HCT116 (cell line): ENCODE results near the gene ST3GAL5. TPM values are rescaled to one million over a fixed set of nuclear protein-coding genes. Genes with fewer than 3 reads are reported as not detected.

Experiments used
- ATAC-seq: fragments of 200-7000 bp; cut with Tn5 transposase; 2 replicates; pipeline ENCODE4 v1.9.1; 2020; ENCODE audit warnings: mild to moderate bottlenecking, moderate library complexity
- BruUV-seq: library from RNA; stranded (reverse); fragments of 400-500 nt; replicated peaks from 2 replicates; lab custom pipeline; 2021; lab: Mats Ljungman, UMichigan
- CTCF ChIA-PET: fragments of 300-600 bp; sonication (Branson Sonifier 250); formaldehyde crosslinking; loops from one replicate; lab custom pipeline; 2021; ENCODE audit warnings: antibody characterized with exemption; lab: Charles Lee
- POLR2A ChIA-PET: fragments of 300-600, 350-600 bp; sonication (Branson Sonifier 250); formaldehyde crosslinking; loops from one replicate; lab custom pipeline; 2021; ENCODE audit warnings: antibody characterized with exemption; lab: Charles Lee
- RAD21 ChIA-PET, 2 experiments: fragments of 300-600 bp; sonication (Branson Sonifier 250); formaldehyde crosslinking; loops; one replicate each; lab custom pipeline; 2023; ENCODE audit warnings: low total read pairs in 2 of 2; ENCODE audit not compliant: uncharacterized antibody in 2 of 2, unreplicated experiment in 2 of 2, low non-redundant PET in 1 of 2; lab: Charles Lee
- DNase-seq: peaks from one replicate; pipeline ENCODE4 v3.0.0-alpha.2; 2010; ENCODE audit warnings: low read depth, low spot score
- H2AFZ ChIP-seq: fragments of 200-600 bp; shearing (Covaris generic), sonication (generic); 2 replicates; pipeline ENCODE4 v1.6.1; 2017; ENCODE audit warnings: low read depth, mixed run types, mixed read lengths, antibody characterized with exemption, low read length; ENCODE audit not compliant: poor library complexity, severe bottlenecking
- H3K27ac ChIP-seq: 2 replicates; pipeline ENCODE4 v1.5.1; 2012; ENCODE audit warnings: low read depth, low read length
- H3K27me3 ChIP-seq: fragments of 200-600 bp; sonication (generic); 2 replicates; pipeline ENCODE4 v1.6.1; 2016; ENCODE audit warnings: mixed run types, low read length, mixed read lengths; ENCODE audit not compliant: insufficient read depth
- H3K36me3 ChIP-seq, 2 experiments: fragments of 200-500 bp in 1 of 2; fragments of 200-600 bp in 1 of 2; sonication (Bioruptor generic) in 1 of 2; sonication (generic) in 1 of 2; 2 replicates each; pipeline versions ENCODE4 v1.5.1 to v1.6.1; 2014 to 2016; ENCODE audit warnings: low read length in 2 of 2, inconsistent platforms in 1 of 2, mixed read lengths in 1 of 2, mixed run types in 1 of 2; ENCODE audit not compliant: insufficient read depth in 2 of 2, control insufficient read depth in 1 of 2
- H3K4me1 ChIP-seq, 2 experiments: fragments of 200-600 bp in 1 of 2; sonication (generic) in 1 of 2; 2 replicates each; pipeline versions ENCODE4 v1.5.1 to v1.6.1; 2012 to 2017; ENCODE audit warnings: low read length in 2 of 2, inconsistent platforms in 1 of 2, mild to moderate bottlenecking in 1 of 2, mixed read lengths in 1 of 2, mixed run types in 1 of 2, moderate library complexity in 1 of 2; ENCODE audit not compliant: insufficient read depth in 2 of 2, control insufficient read depth in 1 of 2
- H3K4me2 ChIP-seq: fragments of 200-600 bp; sonication (generic); 2 replicates; pipeline ENCODE4 v1.6.1; 2017; ENCODE audit warnings: mixed run types, low read length, mixed read lengths
- H3K4me3 ChIP-seq, 2 experiments: fragments of 200-600 bp in 1 of 2; sonication (generic) in 1 of 2; replicated peaks in 1 of 2; 2 replicates each; pipeline ENCODE4 v1.5.1; 2011 to 2016; ENCODE audit warnings: low read length in 2 of 2, control low read depth in 1 of 2, low read depth in 1 of 2, mild to moderate bottlenecking in 1 of 2, mixed read lengths in 1 of 2, mixed run types in 1 of 2
- H3K79me2 ChIP-seq: fragments of 200-600 bp; sonication (generic); 2 replicates; pipeline ENCODE4 v1.6.1; 2017; ENCODE audit warnings: mild to moderate bottlenecking, mixed run types, low read length, moderate library complexity, mixed read lengths; ENCODE audit not compliant: insufficient read depth
- H3K9ac ChIP-seq: fragments of 200-600 bp; sonication (generic); 2 replicates; pipeline ENCODE4 v1.6.1; 2016; ENCODE audit warnings: low read length, mixed read lengths
- H3K9me2 ChIP-seq: fragments of 200-600 bp; sonication (generic), shearing (Covaris generic); 2 replicates; pipeline ENCODE4 v1.6.1; 2017; ENCODE audit warnings: mixed run types, mild to moderate bottlenecking, moderate library complexity; ENCODE audit not compliant: insufficient read depth
- H3K9me3 ChIP-seq, 2 experiments: fragments of 200-500 bp in 1 of 2; fragments of 200-600 bp in 1 of 2; sonication (Bioruptor generic) in 1 of 2; sonication (generic) in 1 of 2; 2 replicates each; pipeline ENCODE4 v1.6.1; 2014 to 2017; ENCODE audit warnings: low read length in 2 of 2, mixed read lengths in 2 of 2, inconsistent platforms in 1 of 2, low read depth in 1 of 2, mild to moderate bottlenecking in 1 of 2, mixed run types in 1 of 2, moderate library complexity in 1 of 2; ENCODE audit not compliant: control insufficient read depth in 1 of 2, insufficient read depth in 1 of 2
- H4K20me1 ChIP-seq: fragments of 200-600 bp; sonication (generic), shearing (Covaris generic); 2 replicates; pipeline ENCODE4 v1.6.1; 2017; ENCODE audit warnings: mixed run types, mild to moderate bottlenecking, moderate library complexity; ENCODE audit not compliant: insufficient read depth
- CBX3 ChIP-seq: IDR thresholded peaks from 2 replicates; pipeline ENCODE4 v1.6.1; 2012; ENCODE audit warnings: low read depth
- CEBPB ChIP-seq: IDR thresholded peaks from 2 replicates; pipeline ENCODE4 v1.6.1; 2012; ENCODE audit warnings: low read depth
- EZH2 ChIP-seq: fragments of 200-600 bp; sonication (generic); IDR thresholded peaks from 2 replicates; pipeline ENCODE4 v1.6.1; 2017; ENCODE audit warnings: antibody characterized with exemption, mixed run types
- EZH2phosphoT487 ChIP-seq: fragments of 200-600 bp; IDR thresholded peaks from 2 replicates; pipeline ENCODE4 v1.6.1; 2018; ENCODE audit warnings: antibody characterized with exemption, borderline replicate concordance
- POLR2AphosphoS5 ChIP-seq: IDR thresholded peaks from 2 replicates; pipeline ENCODE4 v1.6.1; 2011; ENCODE audit warnings: mild to moderate bottlenecking, low read depth, low read length, moderate library complexity
- RAD21 ChIP-seq: IDR thresholded peaks from 2 replicates; pipeline ENCODE4 v1.6.1; 2012; ENCODE audit warnings: low read depth, mild to moderate bottlenecking
- SIN3A ChIP-seq: IDR thresholded peaks from 2 replicates; pipeline ENCODE4 v1.6.1; 2012; ENCODE audit warnings: low read depth
- SRF ChIP-seq: IDR thresholded peaks from 2 replicates; pipeline ENCODE4 v1.6.1; 2012; ENCODE audit warnings: low read depth
- YY1 ChIP-seq: IDR thresholded peaks from 2 replicates; pipeline ENCODE4 v1.6.1; 2011; ENCODE audit warnings: low read length, low read depth, moderate library complexity, mild to moderate bottlenecking; ENCODE audit not compliant: insufficient replicate concordance; ENCODE audit errors: extremely low read depth
- ZFX ChIP-seq: fragments of 450-650 bp; IDR thresholded peaks from 2 replicates; pipeline ENCODE4 v1.6.1; 2017
- intact Hi-C: fragments of 100-400 bp; cut with micrococcal nuclease; formaldehyde crosslinking; loops from 2 replicates; pipeline ENCODE4 v1.10.0; 2022
- total RNA-seq: library from RNA; stranded (reverse); gene quantifications from one replicate; pipeline ENCODE4 v1.2.1, GENCODE V29; 2021; ENCODE audit not compliant: unreplicated experiment
- TF ChIP-seq, protein P1 (sequence below): IDR thresholded peaks from 2 replicates; pipeline ENCODE4 v1.6.1; 2012
- TF ChIP-seq, protein P2 (sequence below), 3 experiments: fragments of 200-600 bp in 1 of 3; sonication (generic) in 1 of 3; IDR thresholded peaks in 2 of 3; conservative IDR thresholded peaks in 1 of 3; 2 replicates each; pipeline ENCODE4 v1.5.1; 2012 to 2017; ENCODE audit warnings: low read depth in 2 of 3, low read length in 2 of 3, antibody characterized with exemption in 1 of 3, borderline replicate concordance in 1 of 3, control low read depth in 1 of 3, mild to moderate bottlenecking in 1 of 3, mixed read lengths in 1 of 3, mixed run types in 1 of 3, moderate library complexity in 1 of 3; ENCODE audit not compliant: insufficient read depth in 1 of 3
- TF ChIP-seq, protein P3 (sequence below): IDR thresholded peaks from 2 replicates; pipeline ENCODE4 v1.6.1; 2012
- TF ChIP-seq, protein P4 (sequence below): IDR thresholded peaks from 2 replicates; pipeline ENCODE4 v1.6.1; 2012; ENCODE audit warnings: low read depth

ST3GAL5 gene
- total RNA-seq, 1 experiment from 2014 or later: 14.8 TPM

DNA sequence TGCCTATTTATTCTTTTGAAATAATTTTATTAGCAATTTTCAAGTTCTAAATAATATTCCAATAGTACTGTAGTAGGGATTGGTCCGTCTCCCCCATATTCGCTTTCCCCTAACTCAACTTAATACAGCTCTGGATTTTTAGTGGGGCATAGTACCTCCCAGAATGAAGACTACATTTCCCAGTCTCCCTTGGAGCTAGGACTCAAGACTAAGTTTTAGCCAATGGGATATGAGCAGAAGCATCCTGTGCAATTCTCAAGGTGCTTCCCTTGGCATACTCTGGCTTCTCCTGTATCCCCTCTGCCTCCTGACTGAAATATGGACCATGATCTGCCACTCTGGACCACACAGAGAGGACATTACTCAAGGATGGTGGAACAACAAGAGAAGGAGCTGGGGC lies 24.1 kb downstream of the ST3GAL5 start:
- RAD21 ChIA-PET: no interaction called here
- Histone ChIP-seq H4K20me1 (no peaks in the 10 kb centered on the region), H3K9ac (no peak overlapping the region), H3K4me3 (no peak overlapping the region), H3K36me3 (no peaks in the 10 kb centered on the region), H3K9me2 (no peaks in the 10 kb centered on the region), H3K79me2 (no peaks in the 10 kb centered on the region), H2AFZ (no peak overlapping the region), H3K9me3 (no peaks in the 10 kb centered on the region), H3K27ac (no peak overlapping the region), H3K4me1 (no peaks in the 10 kb centered on the region), H3K27me3 (no peaks in the 10 kb centered on the region), H3K4me2 (no peak overlapping the region)
- POLR2A ChIA-PET: no interaction called here
- intact Hi-C loops: no loop called here
- CTCF ChIA-PET: no interaction called here
- no peak for TF ChIP-seq CBX3
- TF ChIP-seq SIN3A: no peak
- no peak for TF ChIP-seq CEBPB
- TF ChIP-seq ZFX: no peak
- TF ChIP-seq EZH2phosphoT487: no peak
- TF ChIP-seq, protein P1, sequence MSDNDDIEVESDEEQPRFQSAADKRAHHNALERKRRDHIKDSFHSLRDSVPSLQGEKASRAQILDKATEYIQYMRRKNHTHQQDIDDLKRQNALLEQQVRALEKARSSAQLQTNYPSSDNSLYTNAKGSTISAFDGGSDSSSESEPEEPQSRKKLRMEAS: no peak
- no peak for TF ChIP-seq YY1
- TF ChIP-seq, protein P2, sequence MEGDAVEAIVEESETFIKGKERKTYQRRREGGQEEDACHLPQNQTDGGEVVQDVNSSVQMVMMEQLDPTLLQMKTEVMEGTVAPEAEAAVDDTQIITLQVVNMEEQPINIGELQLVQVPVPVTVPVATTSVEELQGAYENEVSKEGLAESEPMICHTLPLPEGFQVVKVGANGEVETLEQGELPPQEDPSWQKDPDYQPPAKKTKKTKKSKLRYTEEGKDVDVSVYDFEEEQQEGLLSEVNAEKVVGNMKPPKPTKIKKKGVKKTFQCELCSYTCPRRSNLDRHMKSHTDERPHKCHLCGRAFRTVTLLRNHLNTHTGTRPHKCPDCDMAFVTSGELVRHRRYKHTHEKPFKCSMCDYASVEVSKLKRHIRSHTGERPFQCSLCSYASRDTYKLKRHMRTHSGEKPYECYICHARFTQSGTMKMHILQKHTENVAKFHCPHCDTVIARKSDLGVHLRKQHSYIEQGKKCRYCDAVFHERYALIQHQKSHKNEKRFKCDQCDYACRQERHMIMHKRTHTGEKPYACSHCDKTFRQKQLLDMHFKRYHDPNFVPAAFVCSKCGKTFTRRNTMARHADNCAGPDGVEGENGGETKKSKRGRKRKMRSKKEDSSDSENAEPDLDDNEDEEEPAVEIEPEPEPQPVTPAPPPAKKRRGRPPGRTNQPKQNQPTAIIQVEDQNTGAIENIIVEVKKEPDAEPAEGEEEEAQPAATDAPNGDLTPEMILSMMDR (IDR thresholded peaks at IDR 0.05 in 2 of 3, conservative IDR thresholded peaks at IDR 0.05 in 1 of 3; ENCODE audit: borderline replicate concordance in 1 of 3, insufficient read depth in 1 of 3, low read depth in 2 of 3, low read length in 2 of 3): no peak
- no peak for TF ChIP-seq POLR2AphosphoS5
- DNase-seq (no peak), ATAC-seq (no peak)
- no TSS peak for BruUV-seq

DNA sequence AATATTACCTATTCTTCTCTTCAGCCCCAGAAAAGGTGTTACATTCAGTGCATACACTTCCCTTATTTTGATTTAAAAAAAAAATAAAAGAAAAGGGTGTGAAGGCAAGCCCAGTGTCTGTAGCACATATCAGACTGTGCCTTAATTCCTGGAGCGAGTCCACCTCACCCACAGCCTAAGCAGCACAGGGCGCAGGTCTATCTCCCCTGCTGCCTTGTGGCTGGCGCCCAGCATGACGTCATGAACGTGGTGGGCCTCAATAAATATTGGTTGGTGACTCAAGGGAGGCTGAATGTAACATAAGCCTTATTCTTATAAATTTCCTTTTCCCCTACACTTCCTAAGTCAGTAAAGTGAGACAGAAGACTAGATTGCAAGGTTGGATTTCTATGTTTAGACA lies 26.4 kb downstream of the ST3GAL5 start:
- Histone ChIP-seq H3K9ac (no peak overlapping the region), H3K79me2 (no peaks in the 10 kb centered on the region), H3K4me1 (no peaks in the 10 kb centered on the region), H3K36me3 (no peaks in the 10 kb centered on the region), H3K27ac (no peak overlapping the region), H3K27me3 (no peaks in the 10 kb centered on the region), H3K9me2 (no peaks in the 10 kb centered on the region), H4K20me1 (no peaks in the 10 kb centered on the region), H2AFZ (no peak overlapping the region), H3K4me3 (no peak overlapping the region)
- intact Hi-C loops: no loop called here
- ChIA-PET POLR2A (no interaction called here), RAD21 (no interaction called here), CTCF (no interaction called here)
- BruUV-seq: no TSS peak
- no peak for DNase-seq
- TF ChIP-seq RAD21 (no peak), CEBPB (no peak), SRF (no peak), EZH2 (no peak), CBX3 (no peak)
- TF ChIP-seq, protein P3, sequence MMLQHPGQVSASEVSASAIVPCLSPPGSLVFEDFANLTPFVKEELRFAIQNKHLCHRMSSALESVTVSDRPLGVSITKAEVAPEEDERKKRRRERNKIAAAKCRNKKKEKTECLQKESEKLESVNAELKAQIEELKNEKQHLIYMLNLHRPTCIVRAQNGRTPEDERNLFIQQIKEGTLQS: no peak
- TF ChIP-seq, protein P4, sequence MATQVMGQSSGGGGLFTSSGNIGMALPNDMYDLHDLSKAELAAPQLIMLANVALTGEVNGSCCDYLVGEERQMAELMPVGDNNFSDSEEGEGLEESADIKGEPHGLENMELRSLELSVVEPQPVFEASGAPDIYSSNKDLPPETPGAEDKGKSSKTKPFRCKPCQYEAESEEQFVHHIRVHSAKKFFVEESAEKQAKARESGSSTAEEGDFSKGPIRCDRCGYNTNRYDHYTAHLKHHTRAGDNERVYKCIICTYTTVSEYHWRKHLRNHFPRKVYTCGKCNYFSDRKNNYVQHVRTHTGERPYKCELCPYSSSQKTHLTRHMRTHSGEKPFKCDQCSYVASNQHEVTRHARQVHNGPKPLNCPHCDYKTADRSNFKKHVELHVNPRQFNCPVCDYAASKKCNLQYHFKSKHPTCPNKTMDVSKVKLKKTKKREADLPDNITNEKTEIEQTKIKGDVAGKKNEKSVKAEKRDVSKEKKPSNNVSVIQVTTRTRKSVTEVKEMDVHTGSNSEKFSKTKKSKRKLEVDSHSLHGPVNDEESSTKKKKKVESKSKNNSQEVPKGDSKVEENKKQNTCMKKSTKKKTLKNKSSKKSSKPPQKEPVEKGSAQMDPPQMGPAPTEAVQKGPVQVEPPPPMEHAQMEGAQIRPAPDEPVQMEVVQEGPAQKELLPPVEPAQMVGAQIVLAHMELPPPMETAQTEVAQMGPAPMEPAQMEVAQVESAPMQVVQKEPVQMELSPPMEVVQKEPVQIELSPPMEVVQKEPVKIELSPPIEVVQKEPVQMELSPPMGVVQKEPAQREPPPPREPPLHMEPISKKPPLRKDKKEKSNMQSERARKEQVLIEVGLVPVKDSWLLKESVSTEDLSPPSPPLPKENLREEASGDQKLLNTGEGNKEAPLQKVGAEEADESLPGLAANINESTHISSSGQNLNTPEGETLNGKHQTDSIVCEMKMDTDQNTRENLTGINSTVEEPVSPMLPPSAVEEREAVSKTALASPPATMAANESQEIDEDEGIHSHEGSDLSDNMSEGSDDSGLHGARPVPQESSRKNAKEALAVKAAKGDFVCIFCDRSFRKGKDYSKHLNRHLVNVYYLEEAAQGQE: no peak
- TF ChIP-seq, all 23 proteins: peak for 0
- Histone ChIP-seq H3K9me3 (no peaks in the 10 kb centered on the region), H3K4me2 (no peak overlapping the region)
- ATAC-seq: no peak
